Measurements from ENCODE around the gene SH3BP2.

SH3BP2 gene

DNA sequence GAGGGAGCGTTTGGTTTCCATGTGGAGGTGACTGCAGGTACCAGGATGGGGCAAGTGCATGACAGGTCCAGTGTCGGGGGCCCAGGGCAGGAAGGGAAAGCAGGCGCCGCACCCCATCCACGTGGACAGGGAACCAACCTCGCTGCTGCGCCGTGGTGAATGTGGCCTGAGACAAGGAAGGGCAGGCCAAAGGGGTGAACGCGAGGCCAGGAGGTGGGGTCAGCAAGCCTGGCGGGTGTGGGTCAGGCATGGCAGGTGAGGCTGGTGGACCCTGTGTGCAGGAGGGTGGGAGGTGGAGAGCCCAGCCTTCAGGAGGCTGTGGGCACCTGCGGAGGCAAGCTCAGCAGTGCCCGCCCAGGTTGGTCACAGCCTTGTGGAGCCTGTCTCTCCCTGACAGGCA lies 14.7 kb downstream of the SH3BP2 start:
- Histone ChIP-seq H3K9ac (ENCODE audit: low read length) (no peak overlapping the region), H3K4me1 (ENCODE audit: insufficient read depth, low read length, severe bottlenecking) (peaks cover 8% of the 10 kb centered on the region), H3K9me2 (ENCODE audit: low read depth, low read length) (no peaks in the 10 kb centered on the region), H3K4me3 (ENCODE audit: low read depth, low read length, poor library complexity, severe bottlenecking) (no peak overlapping the region), H3K9me3 (ENCODE audit: low read length) (no peaks in the 10 kb centered on the region), H3K36me3 (ENCODE audit: insufficient read depth, low read length) (no peaks in the 10 kb centered on the region), H3K27ac (ENCODE audit: low read depth, low read length, poor library complexity, severe bottlenecking) (no peak overlapping the region), H2AFZ (ENCODE audit: low read length) (no peak overlapping the region), H3F3A (ENCODE audit: insufficient read depth, low read length) (no peaks in the 10 kb centered on the region), H3K79me2 (ENCODE audit: insufficient read depth, low read length) (no peaks in the 10 kb centered on the region), H4K20me1 (ENCODE audit: insufficient read depth, low read length) (no peaks in the 10 kb centered on the region), H3K27me3 (ENCODE audit: insufficient read depth, low read length) (no peaks in the 10 kb centered on the region), H3K4me2 (ENCODE audit: low read length) (no peak overlapping the region)
- TF ChIP-seq CTCF (IDR thresholded peaks at IDR 0.05; ENCODE audit: low read length) (no peak), EZH2 (IDR thresholded peaks at IDR 0.05; ENCODE audit: borderline replicate concordance, low read length) (no peak)

GRCh38 chr4:2808001-2808400 lies 15.1 kb downstream of the SH3BP2 start:
- no peak overlapping the region for H3K9ac ChIP-seq (ENCODE audit: low read length)
- no peaks in the 10 kb centered on the region for H3K27me3 ChIP-seq (ENCODE audit: insufficient read depth, low read length)
- H3K36me3 ChIP-seq (ENCODE audit: insufficient read depth, low read length) = no peaks in the 10 kb centered on the region
- no peak overlapping the region for H3K4me2 ChIP-seq (ENCODE audit: low read length)
- H3K4me1 ChIP-seq (ENCODE audit: insufficient read depth, low read length, severe bottlenecking) = peaks cover 8% of the 10 kb centered on the region
- no peak overlapping the region for H2AFZ ChIP-seq (ENCODE audit: low read length)
- no peaks in the 10 kb centered on the region for H3K79me2 ChIP-seq (ENCODE audit: insufficient read depth, low read length)
- no peak overlapping the region for H3K27ac ChIP-seq (ENCODE audit: low read depth, low read length, poor library complexity, severe bottlenecking)
- no peaks in the 10 kb centered on the region for H3F3A ChIP-seq (ENCODE audit: insufficient read depth, low read length)
- H4K20me1 ChIP-seq (ENCODE audit: insufficient read depth, low read length) = no peaks in the 10 kb centered on the region
- H3K4me3 ChIP-seq (ENCODE audit: low read depth, low read length, poor library complexity, severe bottlenecking) = no peak overlapping the region
- H3K9me3 ChIP-seq (ENCODE audit: low read length) = no peaks in the 10 kb centered on the region
- no peaks in the 10 kb centered on the region for H3K9me2 ChIP-seq (ENCODE audit: low read depth, low read length)
- TF ChIP-seq CTCF (IDR thresholded peaks at IDR 0.05; ENCODE audit: low read length) = no peak
- no peak for TF ChIP-seq EZH2 (IDR thresholded peaks at IDR 0.05; ENCODE audit: borderline replicate concordance, low read length)

GRCh38 chr4:2809610-2810180 lies 16.8 kb downstream of the SH3BP2 start:
- no peak for TF ChIP-seq EZH2 (IDR thresholded peaks at IDR 0.05; ENCODE audit: borderline replicate concordance, low read length)
- no peak for TF ChIP-seq CTCF (IDR thresholded peaks at IDR 0.05; ENCODE audit: low read length)
- no peaks in the 10 kb centered on the region for H3K79me2 ChIP-seq (ENCODE audit: insufficient read depth, low read length)

More at GRCh38 chr4:2809610-2810180, 16.8 kb downstream of the SH3BP2 start:
- Histone ChIP-seq H3K36me3 (ENCODE audit: insufficient read depth, low read length) (no peaks in the 10 kb centered on the region), H3K9me3 (ENCODE audit: low read length) (no peaks in the 10 kb centered on the region), H3K9ac (ENCODE audit: low read length) (no peak overlapping the region), H3K27me3 (ENCODE audit: insufficient read depth, low read length) (no peaks in the 10 kb centered on the region), H3F3A (ENCODE audit: insufficient read depth, low read length) (no peaks in the 10 kb centered on the region), H2AFZ (ENCODE audit: low read length) (no peak overlapping the region), H3K4me3 (ENCODE audit: low read depth, low read length, poor library complexity, severe bottlenecking) (no peak overlapping the region), H3K27ac (ENCODE audit: low read depth, low read length, poor library complexity, severe bottlenecking) (no peak overlapping the region), H3K4me1 (ENCODE audit: insufficient read depth, low read length, severe bottlenecking) (peaks cover 8% of the 10 kb centered on the region), H4K20me1 (ENCODE audit: insufficient read depth, low read length) (no peaks in the 10 kb centered on the region), H3K4me2 (ENCODE audit: low read length) (no peak overlapping the region), H3K9me2 (ENCODE audit: low read depth, low read length) (no peaks in the 10 kb centered on the region)
